ENCODE data around the gene AHCYL2. TPM values are rescaled to one million over a fixed set of nuclear protein-coding genes. Genes with fewer than 3 reads are reported as not detected.

AHCYL2 gene
- total RNA-seq, 4 donors from 2014 or later = 83.2 to 149 (median 101) TPM

GRCh38 chr7:129452589-129453231 lies 227.9 kb downstream of the AHCYL2 start:
- intact Hi-C loops (cut with DNase I) = no loop called here
- TF ChIP-seq POLR2A (IDR thresholded peaks at IDR 0.05) = no peak
- no peak for TF ChIP-seq CTCF (IDR thresholded peaks at IDR 0.05)
- WGBS, 2 donors = 88 to 93% methylated on average over 2 of the region's 2 CpGs

GRCh38 chr7:129453510-129454248 lies 228.8 kb downstream of the AHCYL2 start:
- DNase-seq = no peak
- no peaks in the 10 kb centered on the region for H3K9me3 ChIP-seq
- no peaks in the 10 kb centered on the region for H3K27me3 ChIP-seq
- H3K4me3 ChIP-seq (replicated peaks in 1 of 3) = no peak overlapping the region
- H3K4me1 ChIP-seq = no peaks in the 10 kb centered on the region
- TF ChIP-seq POLR2A (IDR thresholded peaks at IDR 0.05) (no peak), CTCF (IDR thresholded peaks at IDR 0.05) (no peak)
- intact Hi-C loops (cut with DNase I) = no loop called here
- no peaks in the 10 kb centered on the region for H3K36me3 ChIP-seq
- no peak overlapping the region for H3K27ac ChIP-seq
- 80 to 86% methylated on average over 1 of the region's 1 CpG for WGBS, 2 donors

More at GRCh38 chr7:129452589-129453231, 227.9 kb downstream of the AHCYL2 start:
- no peaks in the 10 kb centered on the region for H3K4me1 ChIP-seq
- no peak for DNase-seq
- no peak overlapping the region for H3K4me3 ChIP-seq (replicated peaks in 1 of 3)
- no peaks in the 10 kb centered on the region for H3K27me3 ChIP-seq
- no peak overlapping the region for H3K27ac ChIP-seq
- H3K9me3 ChIP-seq = no peaks in the 10 kb centered on the region
- H3K36me3 ChIP-seq = no peaks in the 10 kb centered on the region

- DNase-seq = no peak
- WGBS, 2 donors = 90 to 93% methylated on average over 4 of the region's 4 CpGs
- intact Hi-C loops (cut with DNase I) = no loop called here
Observed at GRCh38 chr7:129454249-129454551, 229.4 kb downstream of the AHCYL2 start.

GRCh38 chr7:129456421-129456820 lies 231.6 kb downstream of the AHCYL2 start:
- TF ChIP-seq CTCF (IDR thresholded peaks at IDR 0.05) (no peak), POLR2A (IDR thresholded peaks at IDR 0.05) (no peak)
- H3K4me1 ChIP-seq = no peaks in the 10 kb centered on the region
- H3K36me3 ChIP-seq = no peaks in the 10 kb centered on the region
- H3K27ac ChIP-seq = no peak overlapping the region
- no peak for DNase-seq
- H3K4me3 ChIP-seq (replicated peaks in 1 of 3) = no peak overlapping the region
- H3K27me3 ChIP-seq = no peaks in the 10 kb centered on the region
- intact Hi-C loops (cut with DNase I) = no loop called here
- no peaks in the 10 kb centered on the region for H3K9me3 ChIP-seq
- 96 to 97% methylated on average over 10 of the region's 10 CpGs for WGBS, 2 donors

More at GRCh38 chr7:129454249-129454551, 229.4 kb downstream of the AHCYL2 start:
- Histone ChIP-seq H3K36me3 (no peaks in the 10 kb centered on the region), H3K4me3 (replicated peaks in 1 of 3) (no peak overlapping the region), H3K27ac (no peak overlapping the region), H3K4me1 (no peaks in the 10 kb centered on the region), H3K27me3 (no peaks in the 10 kb centered on the region), H3K9me3 (no peaks in the 10 kb centered on the region)
- TF ChIP-seq POLR2A (IDR thresholded peaks at IDR 0.05) (no peak), CTCF (IDR thresholded peaks at IDR 0.05) (no peak)

GRCh38 chr7:129457101-129457500 lies 232.3 kb downstream of the AHCYL2 start:
- no peaks in the 10 kb centered on the region for H3K27me3 ChIP-seq
- H3K4me3 ChIP-seq (replicated peaks in 1 of 3) = no peak overlapping the region
- TF ChIP-seq POLR2A (IDR thresholded peaks at IDR 0.05) = no peak
- no peak for TF ChIP-seq CTCF (IDR thresholded peaks at IDR 0.05)
- no peak for DNase-seq
- no peaks in the 10 kb centered on the region for H3K4me1 ChIP-seq
- H3K27ac ChIP-seq = no peak overlapping the region
- H3K36me3 ChIP-seq = no peaks in the 10 kb centered on the region
- intact Hi-C loops (cut with DNase I) = no loop called here
- H3K9me3 ChIP-seq = no peaks in the 10 kb centered on the region
- WGBS, 2 donors = 91 to 95% methylated on average over 3 of the region's 3 CpGs
